GM19239 (cell line): ENCODE data around the gene KRTAP5-4.
"Not testable (repeated sequence)": the region's sequence is repeated elsewhere in the genome, so short reads cannot be mapped to it uniquely, and the experiment has no call there.

Source experiments
- DNase-seq: peaks from one replicate; pipeline ENCODE4 v3.0.0; 2011; ENCODE audit warnings: low spot score; ENCODE audit not compliant: insufficient read length
- FAIRE-seq: peaks from 2 replicates; lab custom pipeline; 2011; peaks lifted over from hg19 to GRCh38; lab: Jason Lieb, UNC

The KRTAP5-4 gene

GRCh38 chr11:1653541-1654387 lies 31.8 kb upstream of the KRTAP5-4 start:
- FAIRE-seq (no peak), DNase-seq (no peak)

DNA sequence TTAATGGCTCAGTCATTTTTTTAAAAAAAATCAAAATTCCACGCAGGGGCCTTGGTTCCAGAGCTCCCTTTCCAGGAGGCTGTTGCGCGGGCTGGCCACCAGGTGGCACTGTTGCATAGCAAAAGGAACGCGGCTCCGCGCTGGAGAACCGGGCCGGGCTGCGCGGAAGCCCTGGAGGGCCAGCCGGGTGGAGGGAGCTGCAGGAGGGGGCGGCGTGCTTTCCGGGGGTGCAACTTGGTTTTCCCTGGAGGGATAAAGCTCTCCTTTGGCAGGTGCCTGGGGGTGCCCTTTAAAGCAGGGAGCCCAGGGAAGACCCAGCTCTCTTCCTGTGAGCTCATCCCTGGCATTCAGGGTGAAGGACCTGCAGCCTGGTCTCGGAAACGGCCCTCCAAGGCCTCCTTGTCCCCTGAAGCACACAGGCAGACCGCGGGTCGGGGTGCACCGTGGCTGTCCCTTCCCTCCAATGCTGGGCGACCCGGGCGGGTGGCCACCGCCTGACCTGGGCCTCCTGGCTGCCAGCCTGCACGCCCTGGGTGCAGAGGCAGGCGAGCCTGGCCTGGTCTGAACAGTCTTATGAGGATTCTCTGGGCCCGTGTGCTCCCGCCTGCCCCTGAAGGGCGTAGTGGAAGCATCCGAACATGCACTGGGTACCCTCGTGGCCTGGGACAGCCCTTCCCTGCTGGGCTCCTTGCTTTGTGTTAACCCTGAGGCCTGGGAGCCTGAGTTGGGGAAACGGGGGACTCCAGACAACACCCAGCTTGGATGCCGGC lies 31.0 kb upstream of the KRTAP5-4 start:
- peak; percentile 93 for DNase-seq
- peak; percentile 66 for FAIRE-seq

DNA sequence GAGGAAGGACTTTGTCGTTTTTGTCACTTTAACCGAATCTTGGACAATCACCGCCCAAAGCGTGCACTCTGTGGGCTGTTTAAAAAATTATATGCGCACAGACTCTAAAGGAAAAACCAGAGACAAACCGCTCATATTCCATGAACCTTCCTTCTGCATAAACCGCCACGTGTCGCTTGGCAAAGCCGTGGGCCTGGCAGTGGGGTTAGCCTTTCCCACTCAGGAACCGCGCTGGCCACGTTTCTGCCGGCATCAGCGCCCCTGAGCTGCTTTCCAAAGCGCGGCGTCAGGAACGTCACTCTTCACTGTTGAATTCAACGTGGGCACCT lies 30.5 kb upstream of the KRTAP5-4 start:
- DNase-seq (no peak), FAIRE-seq (no peak)

DNA sequence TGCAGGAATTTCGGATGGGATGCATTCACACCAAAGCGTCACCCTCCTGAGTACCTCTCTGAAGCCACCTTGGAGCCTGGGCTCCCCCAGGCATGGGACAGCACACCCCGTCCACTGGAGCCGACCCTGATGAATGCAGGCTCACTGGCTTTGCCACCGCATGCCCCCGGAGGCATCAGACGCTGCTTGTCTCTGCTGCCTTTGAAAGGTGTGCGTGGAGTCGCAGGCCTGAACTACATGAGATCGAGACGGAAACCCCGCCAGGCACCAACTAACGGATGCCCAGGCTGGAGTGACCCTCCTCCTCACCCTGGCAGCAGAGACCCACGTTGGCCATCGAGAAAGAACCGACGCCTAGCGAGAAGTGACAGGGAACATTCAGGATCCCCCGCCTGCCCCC lies 30.1 kb upstream of the KRTAP5-4 start:
- FAIRE-seq (no peak), DNase-seq (no peak)

DNA sequence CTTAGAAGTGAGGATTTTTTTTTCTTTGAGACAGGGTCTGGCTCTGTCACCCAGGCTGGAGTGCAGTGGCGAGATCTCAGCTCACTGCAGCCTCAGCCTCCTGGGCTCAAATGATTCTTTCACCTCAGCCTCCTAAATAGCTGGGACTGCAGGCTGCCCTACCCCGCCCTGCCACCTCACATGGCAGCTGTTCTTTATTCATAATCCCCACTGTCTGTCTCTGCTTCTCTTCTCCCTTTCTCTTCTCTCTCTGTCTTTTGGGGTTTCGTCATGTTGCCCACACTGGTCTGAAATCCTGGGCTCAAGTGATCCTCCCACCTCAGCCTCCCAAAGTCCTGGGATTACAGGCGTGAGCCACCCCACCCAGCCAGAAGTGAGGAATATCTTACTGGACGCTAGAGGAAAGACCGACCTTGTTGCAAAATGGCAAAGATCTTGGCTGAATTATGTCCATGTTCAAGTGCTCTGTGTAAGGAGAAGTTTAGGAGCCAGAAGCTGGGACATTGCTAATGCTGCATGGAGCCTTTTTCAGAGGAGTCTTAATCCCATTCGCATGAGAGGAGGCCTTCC lies 29.6 kb upstream of the KRTAP5-4 start:
- FAIRE-seq: no peak
- no peak for DNase-seq

- FAIRE-seq: no peak
- no peak for DNase-seq
Measured at GRCh38 chr11:1650918-1651262, 29.0 kb upstream of the KRTAP5-4 start.

- FAIRE-seq: no peak
Measured at GRCh38 chr11:1650034-1650917, 28.3 kb upstream of the KRTAP5-4 start.

DNA sequence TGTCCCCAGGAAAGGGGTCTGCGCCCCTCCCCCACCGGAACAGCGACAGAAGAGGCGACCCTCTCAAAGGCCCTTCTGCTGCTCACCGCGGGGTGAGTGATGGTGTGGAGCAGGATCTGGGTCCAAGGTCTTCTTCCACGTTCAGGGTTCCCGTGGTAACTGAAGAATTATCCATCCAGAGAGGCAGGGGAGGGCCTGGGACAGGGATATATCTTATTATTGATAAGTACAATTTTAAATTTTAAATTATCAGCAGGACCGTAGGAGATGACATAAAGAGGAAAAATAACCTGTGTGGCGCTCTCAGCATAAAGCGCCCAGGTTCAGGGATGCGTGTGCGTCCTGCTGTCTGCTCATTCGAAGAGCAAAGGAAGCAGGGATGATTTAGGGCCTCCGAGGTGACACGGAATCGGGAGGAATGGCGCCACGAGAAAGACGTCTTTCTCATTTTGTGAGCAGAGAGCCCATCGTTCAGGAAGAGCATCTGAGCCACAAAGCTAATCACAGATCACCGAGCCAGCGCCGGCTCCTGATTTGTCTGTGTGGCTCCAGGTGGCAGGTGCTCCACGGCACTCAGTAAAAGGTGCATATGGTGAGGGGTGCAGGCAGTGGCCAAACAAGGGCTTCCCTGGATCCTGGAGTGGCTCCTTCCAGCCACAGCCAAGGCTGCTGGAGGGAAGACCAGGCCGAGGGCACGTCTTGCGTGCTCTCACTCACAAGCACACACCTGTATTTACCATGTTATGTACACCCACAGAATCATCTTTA lies 26.9 kb upstream of the KRTAP5-4 start:
- FAIRE-seq (no peak), DNase-seq (no peak)

More at GRCh38 chr11:1650034-1650917, 28.3 kb upstream of the KRTAP5-4 start:
- no peak for DNase-seq

DNA sequence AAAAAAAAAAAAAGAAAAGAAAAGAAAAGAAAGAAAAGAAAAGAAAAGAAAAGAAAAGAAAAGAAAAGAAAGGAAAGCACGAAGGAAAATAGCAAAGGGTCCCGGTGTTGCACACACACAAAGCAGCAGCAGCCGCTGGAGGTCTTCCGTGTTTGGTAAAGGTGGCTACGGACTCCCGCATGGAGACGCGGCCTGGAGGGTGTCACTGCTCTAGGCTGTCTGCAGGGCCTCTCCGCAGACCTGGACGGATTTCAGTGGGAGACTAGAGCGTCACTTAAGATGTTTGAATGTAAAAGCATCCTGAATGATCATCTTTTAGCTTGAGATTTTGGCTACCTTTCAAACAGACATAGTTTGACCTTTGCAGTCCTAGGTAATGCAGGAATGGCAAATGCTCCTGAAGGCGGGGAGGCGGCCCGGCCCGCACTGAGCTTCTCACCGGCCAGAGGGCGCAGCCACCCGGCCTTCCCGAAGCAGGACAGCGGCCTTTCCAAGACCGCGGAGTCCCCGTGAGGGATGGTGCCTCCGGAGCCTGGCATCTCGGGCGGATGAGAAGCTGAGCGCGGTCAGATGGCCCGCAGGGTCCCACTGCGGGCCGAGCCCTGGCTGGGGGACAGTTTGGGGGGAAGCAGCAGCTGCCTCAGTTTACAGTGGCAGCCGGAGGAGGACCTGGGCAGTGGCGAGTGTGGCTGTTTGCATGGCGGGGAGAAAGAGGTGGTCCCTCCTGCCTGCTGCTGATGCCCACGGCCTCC lies 26.1 kb upstream of the KRTAP5-4 start:
- no peak for FAIRE-seq

DNA sequence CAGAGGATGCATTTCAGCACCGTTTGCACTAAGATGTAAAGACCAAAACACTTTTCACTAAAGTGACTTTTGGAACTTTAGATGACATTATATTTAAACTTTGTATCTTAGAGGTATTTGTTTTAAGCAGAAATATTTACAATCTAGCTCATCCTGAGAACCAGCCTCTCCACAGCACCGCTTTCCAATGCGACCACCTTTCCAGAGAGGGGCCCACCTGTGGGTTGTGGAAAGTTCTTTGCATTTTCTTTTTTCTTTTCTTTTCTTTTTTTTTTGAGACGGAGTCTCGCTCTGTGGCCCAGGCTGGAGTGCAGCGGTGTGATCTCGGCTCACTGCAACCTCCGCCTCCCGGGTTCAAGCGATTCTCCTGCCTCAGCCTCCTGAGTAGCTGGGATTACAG lies 24.6 kb upstream of the KRTAP5-4 start:
- not testable (repeated sequence) for FAIRE-seq, DNase-seq

More for the DNA sequence above, 26.1 kb upstream of the KRTAP5-4 start:
- no peak for DNase-seq

GRCh38 chr11:1645357-1645821 lies 23.5 kb upstream of the KRTAP5-4 start:
- DNase-seq (no peak), FAIRE-seq (no peak)

GRCh38 chr11:1644601-1645356 lies 22.8 kb upstream of the KRTAP5-4 start:
- FAIRE-seq: no peak
- no peak for DNase-seq

GRCh38 chr11:1643146-1643690 lies 21.3 kb upstream of the KRTAP5-4 start:
- FAIRE-seq: no peak

GRCh38 chr11:1642288-1643145 lies 20.6 kb upstream of the KRTAP5-4 start:
- FAIRE-seq: no peak
- DNase-seq: no peak

More at GRCh38 chr11:1643146-1643690, 21.3 kb upstream of the KRTAP5-4 start:
- no peak for DNase-seq

GRCh38 chr11:1641096-1641495 lies 19.2 kb upstream of the KRTAP5-4 start:
- DNase-seq (no peak), FAIRE-seq (no peak)

- FAIRE-seq (no peak), DNase-seq (peak; percentile 44)
Measured at GRCh38 chr11:1640076-1640946, 18.4 kb upstream of the KRTAP5-4 start.
